RWPE1 (cell line): ENCODE measurements around the gene SEC22A.

ENCODE experiments used
- CTCF ChIA-PET: fragments of 350-600 bp; sonication (Branson Sonifier 250); formaldehyde crosslinking; extraction: SDS; loops from one replicate; lab custom pipeline; 2021; lab: Yijun Ruan, JAX
- POLR2A ChIA-PET: fragments of 400-600 bp; formaldehyde crosslinking; extraction: SDS; loops from one replicate; lab custom pipeline; 2020; ENCODE audit warnings: antibody characterized with exemption; ENCODE audit not compliant: low non-redundant PET; lab: Yijun Ruan, JAX
- DNase-seq: peaks from one replicate; pipeline ENCODE4 v3.0.0; 2012; ENCODE audit warnings: low spot score
- H3K27ac ChIP-seq: fragments of 450-650 bp; 2 replicates; pipeline ENCODE4 v1.5.1; 2017
- TF ChIP-seq, protein P1 (sequence below): fragments of 450-650 bp; conservative IDR thresholded peaks from 2 replicates; pipeline ENCODE4 v1.5.1; 2017; ENCODE audit warnings: low read depth, mild to moderate bottlenecking

The SEC22A gene

DNA sequence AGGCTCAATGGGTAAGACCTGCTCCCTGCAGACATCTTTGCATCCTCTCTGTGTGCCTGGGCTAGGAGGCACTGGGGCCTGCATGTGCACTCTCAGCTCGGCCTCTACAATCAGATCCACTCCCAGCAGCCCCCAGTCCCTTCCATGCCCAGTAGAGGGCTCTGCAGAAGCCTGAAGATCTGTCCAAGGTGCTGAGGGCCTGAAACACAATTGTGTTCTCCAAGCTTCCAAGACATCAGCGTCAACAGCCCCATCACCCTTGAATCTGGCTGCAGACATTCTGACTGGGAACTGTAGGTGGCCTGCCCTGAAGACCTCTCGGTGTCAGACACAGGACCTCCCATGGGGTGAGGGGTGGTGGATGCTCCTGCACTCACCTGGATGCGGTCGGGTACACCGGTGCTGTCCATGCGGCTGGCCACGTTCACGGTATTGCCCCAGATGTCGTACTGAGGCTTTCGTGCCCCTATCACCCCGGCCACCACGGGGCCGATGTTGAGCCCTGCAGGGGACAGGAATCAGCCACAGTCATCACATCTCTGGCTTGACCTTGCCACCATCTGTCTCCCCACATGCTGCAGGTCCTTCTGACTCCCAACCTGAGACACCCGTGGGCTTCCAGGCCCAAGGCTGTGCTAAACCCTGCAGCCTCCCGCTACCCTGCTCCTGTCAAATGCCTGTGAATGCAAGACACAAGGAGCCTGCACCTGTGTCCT is 84.7 kb downstream of the SEC22A start:
- peak; percentile 69 for DNase-seq
- no peak overlapping the region for H3K27ac ChIP-seq
- CTCF ChIA-PET: interaction anchor here (0.5 to 2.2 kb wide), 7 partner anchors 10 to 1524 kb away, joined by 3 to 14 read pairs (median 3); no protein-coding TSS in a partner anchor
- POLR2A ChIA-PET: no interaction called here
- TF ChIP-seq, protein P1, sequence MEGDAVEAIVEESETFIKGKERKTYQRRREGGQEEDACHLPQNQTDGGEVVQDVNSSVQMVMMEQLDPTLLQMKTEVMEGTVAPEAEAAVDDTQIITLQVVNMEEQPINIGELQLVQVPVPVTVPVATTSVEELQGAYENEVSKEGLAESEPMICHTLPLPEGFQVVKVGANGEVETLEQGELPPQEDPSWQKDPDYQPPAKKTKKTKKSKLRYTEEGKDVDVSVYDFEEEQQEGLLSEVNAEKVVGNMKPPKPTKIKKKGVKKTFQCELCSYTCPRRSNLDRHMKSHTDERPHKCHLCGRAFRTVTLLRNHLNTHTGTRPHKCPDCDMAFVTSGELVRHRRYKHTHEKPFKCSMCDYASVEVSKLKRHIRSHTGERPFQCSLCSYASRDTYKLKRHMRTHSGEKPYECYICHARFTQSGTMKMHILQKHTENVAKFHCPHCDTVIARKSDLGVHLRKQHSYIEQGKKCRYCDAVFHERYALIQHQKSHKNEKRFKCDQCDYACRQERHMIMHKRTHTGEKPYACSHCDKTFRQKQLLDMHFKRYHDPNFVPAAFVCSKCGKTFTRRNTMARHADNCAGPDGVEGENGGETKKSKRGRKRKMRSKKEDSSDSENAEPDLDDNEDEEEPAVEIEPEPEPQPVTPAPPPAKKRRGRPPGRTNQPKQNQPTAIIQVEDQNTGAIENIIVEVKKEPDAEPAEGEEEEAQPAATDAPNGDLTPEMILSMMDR: peak; percentile 58

DNA sequence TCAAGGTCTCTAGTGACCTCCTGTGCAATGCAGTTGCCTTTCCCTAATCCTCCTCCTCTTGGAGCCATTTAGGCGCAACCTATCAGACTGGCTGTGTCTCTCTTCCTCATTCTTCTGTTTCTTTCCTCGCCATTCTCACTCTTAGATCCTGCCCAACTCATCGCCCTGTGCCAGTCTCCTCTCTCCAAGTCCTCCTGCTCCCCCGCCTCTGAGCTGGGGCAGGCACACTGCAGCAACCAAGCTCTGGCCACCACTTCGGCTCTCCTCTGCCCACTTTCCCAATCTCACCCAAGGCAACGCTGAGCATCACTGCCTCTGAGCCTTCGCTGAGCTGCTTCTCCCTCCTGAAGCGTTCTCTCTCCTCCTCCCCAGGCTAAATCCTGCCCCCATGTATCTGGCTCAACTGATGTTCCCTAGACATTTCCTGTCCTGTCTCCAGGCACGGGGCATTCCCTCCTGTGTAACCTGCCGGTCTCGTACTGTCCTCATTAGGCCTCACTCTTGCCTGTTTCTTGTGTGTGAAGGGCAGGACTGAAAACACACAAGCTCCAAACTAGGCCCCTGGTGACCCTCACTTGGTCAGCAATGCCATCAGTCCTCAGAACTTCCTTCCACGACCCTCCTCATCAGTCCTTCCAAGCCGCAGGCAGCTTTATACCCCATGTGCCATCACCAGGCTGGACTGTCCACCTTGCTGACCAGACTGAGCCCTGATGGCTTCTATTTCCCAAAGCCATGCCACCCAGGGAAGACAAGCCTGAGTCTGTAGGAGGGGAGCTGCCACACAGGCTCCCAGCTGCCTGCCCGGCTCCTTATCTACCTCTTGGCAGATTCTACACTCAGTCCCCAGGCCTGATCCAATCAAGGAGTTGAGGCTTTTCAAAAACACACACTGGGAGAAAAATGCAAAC is 85.6 kb downstream of the SEC22A start:
- no peak overlapping the region for H3K27ac ChIP-seq
- TF ChIP-seq, protein P1: no peak
- ChIA-PET CTCF (interaction anchor here (0.5 to 0.6 kb wide), 2 partner anchors 11 to 44 kb away, joined by 4 read pairs; no protein-coding TSS in a partner anchor), POLR2A (no interaction called here)
- DNase-seq: no peak

DNA sequence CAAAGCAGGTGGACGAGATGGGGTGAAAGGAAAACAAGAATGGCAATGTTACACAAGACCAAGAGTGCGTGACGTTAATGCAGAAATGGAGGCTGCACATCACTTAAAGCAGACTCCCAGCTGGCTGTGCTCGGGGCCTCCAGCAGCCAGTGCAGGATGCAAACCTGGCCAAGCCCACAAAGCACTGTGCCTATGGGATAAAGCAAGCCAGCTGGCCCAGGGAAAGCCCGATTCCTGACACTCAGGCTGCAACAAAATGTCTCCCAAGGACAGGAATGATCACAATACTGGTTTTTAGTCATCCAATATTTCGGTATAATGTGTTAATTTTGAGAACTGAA is 86.2 kb downstream of the SEC22A start:
- CTCF ChIA-PET: interaction anchor here (0.5 kb wide), 1 partner anchor 30 kb away, joined by 3 read pairs; no protein-coding TSS in a partner anchor
- H3K27ac ChIP-seq: no peak overlapping the region
- POLR2A ChIA-PET: no interaction called here
- DNase-seq: no peak
- TF ChIP-seq, protein P1: no peak

DNA sequence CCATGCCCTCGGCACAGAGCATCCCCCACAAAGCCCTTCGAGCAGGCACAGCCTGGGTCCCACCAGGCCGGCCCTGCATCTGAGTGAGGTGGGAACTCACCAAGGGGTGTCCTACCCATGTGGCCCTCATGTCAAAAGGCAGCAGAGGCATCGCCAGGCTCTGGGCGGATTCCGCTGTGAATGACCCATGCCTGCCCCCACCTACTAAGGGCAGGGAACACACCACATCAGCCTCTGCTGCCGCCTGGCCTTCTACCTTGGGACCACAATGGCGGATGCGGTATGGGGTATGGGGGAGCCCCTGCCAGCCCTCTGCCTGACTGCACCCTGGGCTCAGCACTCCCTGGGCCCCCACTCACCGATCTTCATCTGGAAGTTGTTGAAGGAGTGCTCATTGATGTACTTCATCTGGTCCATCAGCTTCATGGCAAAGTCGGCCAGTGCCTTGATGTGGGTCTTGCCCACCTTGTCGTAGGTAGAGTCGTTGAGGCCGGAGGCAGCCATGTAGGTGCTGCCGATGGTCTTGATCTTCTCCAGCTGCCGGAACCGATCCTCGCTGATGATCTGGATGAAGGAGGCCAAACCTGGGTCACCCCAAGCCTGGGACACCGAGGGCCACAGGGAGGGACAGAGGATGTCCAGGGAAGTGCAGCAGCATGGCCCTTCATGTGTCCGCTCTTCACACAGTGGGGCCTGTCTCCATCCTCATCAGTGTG is 87.8 kb downstream of the SEC22A start:
- POLR2A ChIA-PET: no interaction called here

DNA sequence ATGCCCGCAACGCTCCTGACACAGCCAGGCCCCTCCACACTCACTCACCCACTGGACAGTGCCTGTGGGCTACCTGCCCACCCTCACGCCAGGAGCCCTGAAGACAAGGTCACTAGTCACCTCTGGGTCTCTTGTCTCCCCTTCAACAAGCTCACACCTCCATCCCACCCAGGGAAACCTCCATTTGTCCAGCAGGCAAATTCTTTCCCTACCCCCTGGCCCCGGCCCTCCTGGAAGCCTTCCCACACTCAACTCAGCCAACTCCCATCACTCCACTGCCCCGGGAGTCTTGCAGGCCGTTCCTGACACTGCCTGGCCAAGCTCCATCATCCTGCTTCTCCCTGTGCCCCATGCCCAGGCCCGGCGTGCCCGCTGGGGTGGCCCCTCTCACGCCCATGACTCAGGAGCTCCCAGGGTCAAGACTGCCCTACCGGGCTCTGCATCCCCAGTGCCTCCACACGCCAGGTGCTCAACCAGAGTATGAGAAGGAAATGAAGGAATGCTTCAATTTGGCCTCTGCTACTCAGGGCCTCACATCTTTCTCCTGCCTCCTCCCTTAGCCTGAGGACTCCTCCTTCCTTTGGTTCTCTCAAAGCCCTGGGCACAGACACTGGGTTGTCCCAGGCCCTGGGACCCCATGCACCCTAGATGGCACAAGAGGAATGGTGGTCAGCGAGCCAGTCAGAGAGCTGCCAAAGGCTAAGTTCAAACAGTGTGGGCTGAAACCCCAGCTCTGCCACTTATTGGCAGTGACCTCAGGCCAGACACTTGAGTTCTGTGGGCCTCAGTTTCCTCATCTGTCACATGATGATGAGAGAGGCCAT is 88.6 kb downstream of the SEC22A start:
- ChIA-PET CTCF (no interaction called here), POLR2A (no interaction called here)
- H3K27ac ChIP-seq: no peak overlapping the region
- DNase-seq: no peak
- TF ChIP-seq, protein P1: no peak

More for the DNA sequence above, 87.8 kb downstream of the SEC22A start:
- H3K27ac ChIP-seq: no peak overlapping the region
- no peak for DNase-seq
- CTCF ChIA-PET: no interaction called here
- TF ChIP-seq, protein P1: no peak
